GM21515 (cell line): Measurements from ENCODE around the gene UBE3C.
"Not testable (repeated sequence)": the region's sequence is repeated elsewhere in the genome, so short reads cannot be mapped to it uniquely, and the experiment has no call there.

Experiments used
- ATAC-seq: cut with Tn5 transposase; IDR thresholded peaks from one replicate; pipeline ENCODE4 v1.9.1; 2021; ENCODE audit not compliant: unreplicated experiment

The UBE3C gene

GRCh38 chr7:157233677-157234076, 95.0 kb downstream of the UBE3C start:
- no peak for ATAC-seq

GRCh38 chr7:157234271-157234670, 95.5 kb downstream of the UBE3C start:
- ATAC-seq, result no peak

- no peak for ATAC-seq
Observed at GRCh38 chr7:157235357-157236333, 96.9 kb downstream of the UBE3C start.

- ATAC-seq, result no peak
Observed at GRCh38 chr7:157238087-157238486, 99.4 kb downstream of the UBE3C start.

- ATAC-seq, result no peak
Observed at GRCh38 chr7:157239571-157240270, 101.0 kb downstream of the UBE3C start.

GRCh38 chr7:157241631-157242030, 102.9 kb downstream of the UBE3C start:
- ATAC-seq, result no peak

GRCh38 chr7:157244516-157245294, 106.0 kb downstream of the UBE3C start:
- no peak for ATAC-seq

GRCh38 chr7:157246052-157246451, 107.3 kb downstream of the UBE3C start:
- no peak for ATAC-seq

GRCh38 chr7:157248659-157249058, 109.9 kb downstream of the UBE3C start:
- ATAC-seq, result no peak

- ATAC-seq, result no peak
Observed at GRCh38 chr7:157250605-157251228, 112.0 kb downstream of the UBE3C start.

GRCh38 chr7:157251817-157252216, 113.1 kb downstream of the UBE3C start:
- not testable (repeated sequence) for ATAC-seq

GRCh38 chr7:157253850-157254249, 115.1 kb downstream of the UBE3C start:
- no peak for ATAC-seq

GRCh38 chr7:157254781-157255180, 116.1 kb downstream of the UBE3C start:
- ATAC-seq, result not testable (repeated sequence)

- ATAC-seq, result no peak
Observed at GRCh38 chr7:157255201-157255606, 116.5 kb downstream of the UBE3C start.

GRCh38 chr7:157263156-157263555, 124.4 kb downstream of the UBE3C start:
- ATAC-seq, result no peak

GRCh38 chr7:157265051-157265450, 126.3 kb downstream of the UBE3C start:
- no peak for ATAC-seq

GRCh38 chr7:157266272-157266671, 127.5 kb downstream of the UBE3C start:
- no peak for ATAC-seq

- no peak for ATAC-seq
Observed at GRCh38 chr7:157267516-157267915, 128.8 kb downstream of the UBE3C start.

GRCh38 chr7:157267956-157268355, 129.2 kb downstream of the UBE3C start:
- ATAC-seq, result no peak

- no peak for ATAC-seq
Observed at GRCh38 chr7:157268540-157268939, 129.8 kb downstream of the UBE3C start.
